Esophagus (tissue), 2 donors: ENCODE measurements around the gene BRD8. TPM values are rescaled to one million over a fixed set of nuclear protein-coding genes. Genes with fewer than 3 reads are reported as not detected.
A peak's percentile ranks its signal among the peaks of the same experiment; 100 is the strongest.
"Not testable (repeated sequence)": the region's sequence is repeated elsewhere in the genome, so short reads cannot be mapped to it uniquely, and the experiment has no call there.

Source experiments
- H3K27ac ChIP-seq, 2 donors: one replicate each; pipeline ENCODE4 v1.5.1; 2013; ENCODE audit warnings: low read depth in 2 of 2, mild to moderate bottlenecking in 2 of 2, inconsistent platforms in 1 of 2, low read length in 1 of 2, moderate library complexity in 1 of 2
- H3K27me3 ChIP-seq, 2 donors: one replicate each; pipeline ENCODE4 v1.6.1; 2013; ENCODE audit warnings: low read length in 2 of 2, control low read depth in 1 of 2, mild to moderate bottlenecking in 1 of 2; ENCODE audit not compliant: insufficient read depth in 2 of 2, control insufficient read depth in 1 of 2
- H3K36me3 ChIP-seq, 2 donors: one replicate each; pipeline ENCODE4 v1.6.1; 2013; ENCODE audit warnings: low read length in 1 of 2; ENCODE audit not compliant: control insufficient read depth in 2 of 2, insufficient read depth in 2 of 2
- H3K4me1 ChIP-seq, 2 donors: one replicate each; pipeline ENCODE4 v1.6.1; 2013; ENCODE audit warnings: low read length in 1 of 2; ENCODE audit not compliant: control insufficient read depth in 2 of 2, insufficient read depth in 2 of 2
- H3K4me3 ChIP-seq, 2 donors: one replicate each; pipeline ENCODE4 v1.5.1; 2013; ENCODE audit warnings: low read length in 2 of 2, mild to moderate bottlenecking in 2 of 2, low read depth in 1 of 2, moderate library complexity in 1 of 2
- H3K9me3 ChIP-seq, 2 donors: one replicate each; pipeline ENCODE4 v1.6.1; 2013; ENCODE audit warnings: mild to moderate bottlenecking in 2 of 2, low read depth in 1 of 2, low read length in 1 of 2, moderate library complexity in 1 of 2; ENCODE audit not compliant: control insufficient read depth in 2 of 2, insufficient read depth in 1 of 2
- WGBS, 2 donors: extraction: QIAGEN DNeasy Blood & Tissue Kit; methylation state at CpG; one replicate each; pipeline ENCODE4 v1.1.7; 2013; 5-methylcytosine and 5-hydroxymethylcytosine counted together
- polyA plus RNA-seq, 2 donors: library from polyadenylated mRNA; stranded (reverse); fragments of 200-250 nt; gene quantifications; one replicate each; pipeline ENCODE4 v1.2.3, GENCODE V29; 2013
- donor health status: healthy with polysubstance abuse.
- donor health status: Bipolar disorder and iron deficiency.

Gene BRD8
- polyA plus RNA-seq, 2 donors, result 25.0 to 34.7 TPM

- H3K36me3 ChIP-seq, result peaks cover 9 to 15% of the 10 kb centered on the region in 2 donors
- 91% methylated on average over 8 of the region's 8 CpGs for WGBS, 2 donors
- H3K9me3 ChIP-seq, H3K27ac ChIP-seq, H3K4me3 ChIP-seq, H3K27me3 ChIP-seq, H3K4me1 ChIP-seq: not testable (repeated sequence)
Observed at GRCh38 chr5:138193859-138194258, 15.4 kb upstream of the BRD8 start.

DNA sequence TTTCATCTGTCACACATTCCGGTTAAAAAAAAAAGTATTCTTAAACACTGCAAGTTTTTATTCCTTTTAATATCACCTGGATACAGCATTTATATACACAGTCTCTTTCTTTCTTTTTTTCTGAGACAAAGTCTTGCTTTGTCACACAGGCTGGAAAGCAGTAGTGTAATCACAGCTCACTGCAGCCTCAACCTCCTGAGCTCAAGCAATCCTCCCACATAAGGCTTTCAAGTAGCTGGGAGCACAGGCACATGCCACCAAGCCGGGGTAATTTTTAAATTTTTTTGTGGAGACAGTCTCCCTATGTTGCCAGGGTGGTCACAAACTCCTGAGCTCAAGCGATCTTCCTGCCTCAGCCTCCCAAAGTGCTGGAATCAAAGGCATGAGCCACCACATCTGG is 14.4 kb upstream of the BRD8 start:
- no peak overlapping the region for H3K4me3 ChIP-seq
- no peak overlapping the region for H3K27ac ChIP-seq
- H3K27me3 ChIP-seq, result no peaks in the 10 kb centered on the region
- H3K4me1 ChIP-seq, result no peaks in the 10 kb centered on the region
- 94 to 95% methylated on average over 3 of the region's 3 CpGs for WGBS, 2 donors
- no peaks in the 10 kb centered on the region for H3K9me3 ChIP-seq
- H3K36me3 ChIP-seq, result peaks cover 10 to 17% of the 10 kb centered on the region in 2 donors

DNA sequence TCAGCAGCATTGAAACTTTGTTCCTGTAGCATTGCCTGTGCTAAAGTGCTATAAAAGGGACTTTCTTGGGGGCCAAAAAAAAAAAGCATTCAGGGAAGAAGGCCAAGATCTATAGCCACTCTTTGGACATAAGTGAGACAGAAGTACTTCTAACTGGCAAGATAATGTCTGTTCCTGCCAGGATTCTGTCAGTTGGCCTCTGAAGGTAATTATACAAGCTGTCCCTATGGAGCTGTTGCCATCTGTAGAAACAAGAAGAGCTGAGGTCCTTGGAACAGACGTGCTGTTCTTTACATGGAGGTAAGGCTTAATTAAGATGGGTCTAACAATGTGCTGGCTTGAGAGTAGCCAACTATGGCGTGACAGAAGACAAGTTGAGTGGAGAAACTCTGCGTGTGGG is 10.2 kb upstream of the BRD8 start:
- Histone ChIP-seq H3K36me3 (peaks cover 15 to 22% of the 10 kb centered on the region in 2 donors), H3K4me3 (no peak overlapping the region), H3K27me3 (no peaks in the 10 kb centered on the region), H3K27ac (no peak overlapping the region), H3K4me1 (no peaks in the 10 kb centered on the region), H3K9me3 (no peaks in the 10 kb centered on the region)
- 85 to 91% methylated on average over 3 of the region's 3 CpGs for WGBS, 2 donors

GRCh38 chr5:138186002-138186447 is 7.6 kb upstream of the BRD8 start:
- Histone ChIP-seq H3K27ac (no peak overlapping the region), H3K27me3 (no peaks in the 10 kb centered on the region), H3K4me1 (no peaks in the 10 kb centered on the region), H3K4me3 (no peak overlapping the region), H3K9me3 (no peaks in the 10 kb centered on the region), H3K36me3 (peaks cover 12 to 17% of the 10 kb centered on the region in 2 donors)
- 83 to 87% methylated on average over 2 of the region's 2 CpGs for WGBS, 2 donors

GRCh38 chr5:138182808-138183207 is 4.4 kb upstream of the BRD8 start:
- 91 to 93% methylated on average over 6 of the region's 6 CpGs for WGBS, 2 donors
- Histone ChIP-seq H3K4me3 (no peak overlapping the region), H3K27ac (no peak overlapping the region), H3K27me3 (no peaks in the 10 kb centered on the region), H3K9me3 (no peaks in the 10 kb centered on the region), H3K36me3 (peaks cover 8% of the 10 kb centered on the region in 2 donors), H3K4me1 (peaks cover 4 to 6% of the 10 kb centered on the region in 2 donors)

- H3K27ac ChIP-seq, result no peak overlapping the region
- H3K36me3 ChIP-seq, result peaks cover 2 to 14% of the 10 kb centered on the region in 2 donors
- no peaks in the 10 kb centered on the region for H3K9me3 ChIP-seq
- WGBS, 2 donors, result 92 to 93% methylated on average over 5 of the region's 5 CpGs
- H3K4me3 ChIP-seq, result no peak overlapping the region
- peaks cover 4 to 6% of the 10 kb centered on the region in 2 donors for H3K4me1 ChIP-seq
- no peaks in the 10 kb centered on the region for H3K27me3 ChIP-seq
Observed at GRCh38 chr5:138180841-138181240, 2.4 kb upstream of the BRD8 start.

DNA sequence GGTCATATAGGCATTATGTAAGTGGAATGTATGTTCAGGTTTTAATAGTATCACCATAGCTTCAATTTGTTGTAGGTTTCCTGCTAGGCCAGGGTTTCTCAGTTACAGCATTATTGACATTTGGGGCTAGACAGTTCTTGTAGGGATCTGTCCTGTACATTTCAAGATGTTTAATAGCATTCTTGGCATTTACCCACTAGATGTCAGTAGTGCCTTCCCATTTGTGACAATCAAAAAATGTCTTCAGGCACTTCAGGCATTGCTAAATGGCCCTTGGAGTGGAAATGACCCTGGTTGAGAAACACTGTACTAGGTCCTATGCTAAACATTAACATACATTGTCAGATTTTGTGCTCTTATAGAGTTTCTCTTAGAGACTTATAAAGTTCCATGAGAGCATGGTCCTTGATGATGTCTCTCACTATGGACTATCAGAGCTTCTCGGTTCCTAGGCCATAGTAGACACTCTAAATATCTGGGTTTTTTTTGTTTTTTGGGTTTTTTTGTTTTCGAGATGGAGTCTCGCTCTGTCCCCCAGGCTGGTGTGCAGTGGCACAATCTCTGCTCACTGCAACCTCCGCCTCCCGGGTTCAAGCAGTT is 1.9 kb upstream of the BRD8 start:
- no peaks in the 10 kb centered on the region for H3K9me3 ChIP-seq
- WGBS, 2 donors, result 73 to 75% methylated on average over 5 of the region's 5 CpGs
- H3K36me3 ChIP-seq, result peaks cover 2 to 12% of the 10 kb centered on the region in 2 donors
- H3K27ac ChIP-seq, result no peak overlapping the region
- peak overlapping the region in 1 of 2 donors; percentile 96 for H3K4me3 ChIP-seq
- no peaks in the 10 kb centered on the region for H3K27me3 ChIP-seq
- H3K4me1 ChIP-seq, result peaks cover 4 to 6% of the 10 kb centered on the region in 2 donors

GRCh38 chr5:138179277-138179857 is 937 bp upstream of the BRD8 start:
- H3K4me1 ChIP-seq, result peaks cover 4 to 6% of the 10 kb centered on the region in 2 donors
- no peaks in the 10 kb centered on the region for H3K9me3 ChIP-seq
- H3K27ac ChIP-seq, result no peak overlapping the region
- WGBS, 2 donors, result 2% methylated on average over 23 of the region's 23 CpGs
- H3K27me3 ChIP-seq, result no peaks in the 10 kb centered on the region
- H3K4me3 ChIP-seq, result peak overlapping the region; percentile 48 to 96
- peaks cover 2 to 5% of the 10 kb centered on the region in 2 donors for H3K36me3 ChIP-seq

- Histone ChIP-seq H3K27me3 (no peaks in the 10 kb centered on the region), H3K4me1 (peaks cover 4 to 6% of the 10 kb centered on the region in 2 donors), H3K9me3 (no peaks in the 10 kb centered on the region), H3K36me3 (peaks cover 2 to 5% of the 10 kb centered on the region in 2 donors), H3K4me3 (peak overlapping the region; percentile 84 to 96), H3K27ac (peak overlapping the region; percentile 87 to 90)
- 0% methylated on average over 16 of the region's 16 CpGs for WGBS, 2 donors
Observed at GRCh38 chr5:138177941-138178515, 402 bp downstream of the BRD8 start.

DNA sequence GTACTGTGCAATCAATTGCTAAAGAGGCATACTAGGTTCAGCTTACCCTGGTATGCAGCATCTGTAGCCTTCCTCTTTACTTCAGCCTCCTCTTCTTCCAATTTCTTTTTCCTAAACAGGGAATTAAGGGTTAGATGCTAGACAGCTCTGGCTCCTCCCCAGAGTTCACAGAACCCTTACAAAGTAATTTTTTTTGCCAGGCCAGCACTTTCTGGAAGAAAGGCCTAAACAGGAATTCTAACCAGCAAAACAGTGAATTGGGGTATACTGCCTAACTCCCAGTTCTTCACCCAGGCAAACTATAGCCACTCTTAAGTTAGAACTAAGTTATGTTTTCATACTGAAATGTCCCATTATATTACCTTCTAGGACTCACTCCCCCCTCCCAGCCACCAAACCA is 8.1 kb downstream of the BRD8 start:
- no peaks in the 10 kb centered on the region for H3K4me1 ChIP-seq
- no peak overlapping the region for H3K27ac ChIP-seq
- H3K9me3 ChIP-seq, result no peaks in the 10 kb centered on the region
- peaks cover 21 to 29% of the 10 kb centered on the region in 2 donors for H3K36me3 ChIP-seq
- no peak overlapping the region for H3K4me3 ChIP-seq
- no peaks in the 10 kb centered on the region for H3K27me3 ChIP-seq
